Ovary (tissue), 3 donors: ENCODE results near the gene DYRK1A.

Experiments
- POLR2A ChIP-seq: fragments of 450-650 bp; IDR thresholded peaks from one replicate; pipeline ENCODE4 v1.6.1; 2017; ENCODE audit warnings: antibody characterized with exemption, mild to moderate bottlenecking, moderate library complexity
- TF ChIP-seq, protein P1 (sequence below), 3 donors: fragments of 450-650 bp in 2 of 3; fragments of 200-600 bp in 1 of 3; IDR thresholded peaks; one replicate each; pipeline versions ENCODE4 v1.5.1 to v1.8.0; 2016 to 2022; ENCODE audit warnings: antibody characterized with exemption in 3 of 3, mild to moderate bottlenecking in 1 of 3
- donor health status: DM: no; HTN: no; CAD: no.

DNA sequence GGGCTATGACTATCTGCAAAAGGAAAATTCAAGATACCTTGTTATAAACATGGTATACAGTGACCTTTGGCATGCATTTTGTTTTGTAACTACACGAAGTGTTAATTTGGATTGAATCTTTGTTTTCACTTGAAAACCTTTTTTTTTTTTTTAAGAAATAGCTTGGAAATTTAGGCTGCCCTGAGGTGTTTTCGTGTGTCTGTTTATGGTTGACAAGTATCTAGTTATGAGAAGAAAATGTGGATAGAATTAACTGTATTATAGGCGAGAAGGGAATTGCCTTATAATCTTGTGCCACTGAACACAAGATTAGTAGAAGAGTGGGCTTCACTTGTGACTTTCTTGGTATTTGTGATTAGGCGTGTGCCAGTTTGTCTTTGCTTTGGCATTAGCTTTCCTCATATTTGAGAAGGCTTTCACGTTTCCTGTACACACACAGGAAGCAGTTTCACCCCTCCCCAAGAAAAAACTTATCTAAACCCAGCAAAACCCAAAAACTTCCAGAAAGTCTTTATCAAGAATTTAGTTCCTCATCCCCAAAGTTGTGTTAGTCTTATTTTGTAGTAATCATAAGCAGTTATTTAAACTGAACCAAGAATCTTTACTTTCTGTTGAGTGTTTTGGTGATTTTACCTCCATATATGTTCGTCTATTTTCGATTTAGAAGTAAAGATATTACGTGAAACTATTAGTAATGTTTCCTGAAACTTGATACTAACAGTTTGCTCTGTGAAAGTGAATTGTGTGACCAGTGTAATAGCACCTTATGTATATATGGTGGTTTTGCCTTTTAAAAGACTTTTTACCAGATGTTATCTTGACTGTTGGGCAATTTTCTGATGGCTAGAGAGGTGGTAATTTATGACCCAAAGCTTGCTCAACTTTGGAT is 3.8 kb downstream of the DYRK1A start:
- no peak for TF ChIP-seq POLR2A
- TF ChIP-seq, protein P1, sequence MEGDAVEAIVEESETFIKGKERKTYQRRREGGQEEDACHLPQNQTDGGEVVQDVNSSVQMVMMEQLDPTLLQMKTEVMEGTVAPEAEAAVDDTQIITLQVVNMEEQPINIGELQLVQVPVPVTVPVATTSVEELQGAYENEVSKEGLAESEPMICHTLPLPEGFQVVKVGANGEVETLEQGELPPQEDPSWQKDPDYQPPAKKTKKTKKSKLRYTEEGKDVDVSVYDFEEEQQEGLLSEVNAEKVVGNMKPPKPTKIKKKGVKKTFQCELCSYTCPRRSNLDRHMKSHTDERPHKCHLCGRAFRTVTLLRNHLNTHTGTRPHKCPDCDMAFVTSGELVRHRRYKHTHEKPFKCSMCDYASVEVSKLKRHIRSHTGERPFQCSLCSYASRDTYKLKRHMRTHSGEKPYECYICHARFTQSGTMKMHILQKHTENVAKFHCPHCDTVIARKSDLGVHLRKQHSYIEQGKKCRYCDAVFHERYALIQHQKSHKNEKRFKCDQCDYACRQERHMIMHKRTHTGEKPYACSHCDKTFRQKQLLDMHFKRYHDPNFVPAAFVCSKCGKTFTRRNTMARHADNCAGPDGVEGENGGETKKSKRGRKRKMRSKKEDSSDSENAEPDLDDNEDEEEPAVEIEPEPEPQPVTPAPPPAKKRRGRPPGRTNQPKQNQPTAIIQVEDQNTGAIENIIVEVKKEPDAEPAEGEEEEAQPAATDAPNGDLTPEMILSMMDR (IDR thresholded peaks at IDR 0.05): no peak
